ENCODE measurements around the gene TFDP2.
"Not testable (repeated sequence)": the region's sequence is repeated elsewhere in the genome, so short reads cannot be mapped to it uniquely, and the experiment has no call there.

The TFDP2 gene

DNA sequence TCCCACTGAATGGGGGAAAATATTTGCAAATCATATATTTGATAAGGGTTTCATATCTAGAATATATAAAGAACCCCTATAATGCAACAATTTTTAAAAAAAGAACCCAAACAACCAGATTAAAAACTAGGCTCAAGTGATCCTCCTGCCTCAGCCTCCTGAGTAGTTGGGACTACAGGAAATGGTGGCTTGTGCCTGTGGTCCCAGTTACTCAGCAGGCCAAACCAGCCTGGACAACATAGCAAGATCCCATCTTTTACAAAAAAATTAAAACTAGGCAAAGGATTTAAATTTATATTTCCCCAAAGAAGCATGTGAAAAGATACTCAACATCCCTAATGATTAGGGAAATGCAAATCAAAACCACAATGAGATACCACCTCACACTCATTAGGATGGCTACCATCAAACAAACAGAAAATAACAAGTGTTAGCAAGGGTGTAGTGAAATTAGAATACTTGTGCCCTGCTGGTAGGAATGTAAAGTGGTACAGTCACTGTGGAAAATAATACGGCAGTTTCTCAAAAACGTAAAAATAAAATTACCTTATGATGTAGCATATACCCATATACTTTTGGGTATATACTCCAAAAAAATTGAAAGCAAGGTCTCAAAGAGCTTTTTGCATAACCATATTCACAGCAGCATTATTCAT lies 19.7 kb downstream of the TFDP2 start:
- Histone ChIP-seq H3K4me3 (no peak overlapping the region), H3K27ac (no peak overlapping the region)

DNA sequence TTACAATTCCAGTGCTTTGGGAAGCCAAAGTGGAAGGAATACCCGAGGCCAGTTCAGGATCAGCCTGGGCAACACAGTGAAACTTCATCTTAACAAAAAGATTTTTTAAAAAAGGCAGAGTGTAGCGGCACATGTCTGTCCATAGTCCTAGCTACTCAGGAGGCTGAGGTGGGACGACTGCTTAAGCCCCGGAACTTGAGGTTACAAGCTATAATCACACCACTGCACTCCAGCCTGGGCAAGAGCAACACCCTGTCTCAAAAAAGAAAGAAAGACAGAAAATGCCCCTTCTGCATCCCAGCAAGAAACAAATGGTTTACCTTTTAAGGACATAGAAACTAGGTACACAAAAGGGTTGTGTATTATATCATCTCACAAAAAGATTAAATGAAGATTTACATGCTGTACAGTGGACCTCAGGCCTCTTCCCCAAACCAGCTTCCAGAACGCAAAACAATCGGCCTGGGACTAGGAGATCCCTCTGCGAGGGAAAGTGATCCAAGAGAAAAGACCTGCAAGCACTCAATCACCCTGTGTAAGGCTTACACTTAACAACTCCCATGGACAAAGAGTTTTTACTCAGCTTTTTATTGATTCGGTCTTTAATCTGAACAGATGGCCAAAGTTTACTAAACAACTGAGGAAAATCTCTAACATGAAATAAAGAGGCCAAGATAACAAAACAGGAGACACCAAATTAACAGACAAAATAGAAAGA lies 21.2 kb downstream of the TFDP2 start:
- no peak overlapping the region for H3K4me3 ChIP-seq
- peak overlapping the region in 1 of 21 experiments; percentile 5 for H3K27ac ChIP-seq

DNA sequence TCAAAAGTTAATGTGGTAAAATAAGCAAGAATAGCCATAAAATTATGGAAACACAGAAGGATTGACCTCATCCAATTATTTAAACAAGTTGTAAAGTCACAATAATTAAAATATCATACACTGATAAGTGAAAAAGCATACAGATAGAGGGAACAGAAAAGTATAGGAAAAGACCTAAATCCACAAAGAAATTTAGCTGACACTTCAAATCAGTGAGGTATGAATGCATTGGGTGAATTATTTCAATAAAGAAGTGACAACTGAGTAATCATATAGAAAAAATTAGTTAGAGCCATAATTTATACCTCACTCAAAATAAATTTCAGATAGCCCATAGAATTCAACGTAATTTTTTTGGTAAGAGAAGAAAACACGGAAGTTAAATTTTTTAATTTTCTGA lies 25.1 kb downstream of the TFDP2 start:
- Histone ChIP-seq H3K4me3 (no peak overlapping the region), H3K27ac (no peak overlapping the region)

DNA sequence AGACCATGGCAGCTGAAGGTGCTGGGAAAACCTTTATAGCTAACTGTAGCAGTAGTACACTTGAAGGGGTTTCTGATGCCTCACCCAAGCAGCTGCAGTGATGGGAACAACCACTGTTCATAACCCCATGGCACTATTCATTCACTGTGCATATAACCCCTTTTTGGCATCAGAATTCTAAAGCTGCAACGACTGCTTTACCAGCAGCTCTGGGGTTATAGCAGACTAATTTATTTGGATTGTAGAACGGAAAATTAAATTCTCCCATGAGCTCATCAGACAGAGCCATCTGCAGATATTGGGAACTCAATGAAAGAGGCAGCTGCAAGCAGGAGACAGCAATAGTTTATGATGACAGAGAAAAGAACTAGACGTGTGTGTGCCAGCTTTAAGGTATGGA lies 28.6 kb downstream of the TFDP2 start:
- H3K4me3 ChIP-seq: no peak overlapping the region
- H3K27ac ChIP-seq: no peak overlapping the region

DNA sequence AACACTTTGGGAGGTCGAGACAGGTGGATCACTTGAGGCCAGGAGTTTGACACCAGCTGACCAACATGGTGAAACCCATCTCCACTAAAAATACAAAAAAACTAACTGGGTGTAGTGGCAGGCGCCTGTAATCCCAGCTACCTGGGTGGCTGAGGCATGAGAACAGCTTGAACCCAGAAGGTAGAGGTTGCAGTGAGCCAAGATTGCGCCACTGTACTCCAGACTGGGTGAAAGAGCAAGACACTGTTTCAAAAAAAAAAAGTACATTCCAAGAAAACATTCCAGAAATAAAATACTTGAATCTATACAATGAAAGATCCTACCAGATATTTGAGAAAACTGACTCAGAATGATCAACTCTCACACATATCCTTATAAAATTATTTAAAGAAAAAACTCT lies 30.4 kb downstream of the TFDP2 start:
- Histone ChIP-seq H3K27ac (no peak overlapping the region), H3K4me3 (no peak overlapping the region)

DNA sequence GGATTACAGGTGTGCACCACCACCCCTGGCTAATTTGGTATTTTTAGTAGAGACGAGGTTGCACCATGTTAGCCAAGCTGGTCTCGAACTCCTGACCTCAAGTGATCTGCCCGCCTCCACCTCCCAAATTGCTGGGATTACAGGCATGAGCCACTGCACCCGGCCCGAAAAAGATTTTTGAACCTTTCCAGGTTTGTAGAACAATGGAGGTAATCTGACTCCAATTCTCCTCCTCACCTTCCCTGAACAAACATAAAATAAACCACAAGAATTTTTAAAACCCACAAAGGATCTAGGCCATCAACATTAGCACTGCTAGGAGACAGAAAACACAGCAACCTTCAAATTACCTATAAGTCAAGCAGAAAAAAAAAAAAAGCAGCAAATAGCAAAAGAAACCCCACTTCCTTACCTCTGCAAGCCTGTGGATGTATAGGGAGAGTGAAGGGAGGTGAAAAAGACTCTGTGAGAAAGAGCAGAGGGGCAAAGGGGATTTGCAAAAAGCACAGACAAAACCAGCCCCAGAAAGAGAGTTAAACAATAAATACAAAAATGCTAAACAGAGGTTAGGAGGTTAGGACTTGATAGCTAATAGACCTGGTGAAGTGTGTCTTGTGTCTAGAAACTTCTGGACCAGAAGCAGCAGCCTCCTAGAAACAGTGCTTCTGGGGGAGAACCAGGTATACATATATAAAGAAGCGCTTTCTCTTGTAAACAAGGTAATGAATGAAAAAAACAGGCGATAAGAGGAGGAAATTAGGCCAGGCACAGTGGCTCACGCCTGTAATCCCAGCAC lies 32.1 kb downstream of the TFDP2 start:
- Histone ChIP-seq H3K27ac (no peak overlapping the region), H3K4me3 (no peak overlapping the region)

DNA sequence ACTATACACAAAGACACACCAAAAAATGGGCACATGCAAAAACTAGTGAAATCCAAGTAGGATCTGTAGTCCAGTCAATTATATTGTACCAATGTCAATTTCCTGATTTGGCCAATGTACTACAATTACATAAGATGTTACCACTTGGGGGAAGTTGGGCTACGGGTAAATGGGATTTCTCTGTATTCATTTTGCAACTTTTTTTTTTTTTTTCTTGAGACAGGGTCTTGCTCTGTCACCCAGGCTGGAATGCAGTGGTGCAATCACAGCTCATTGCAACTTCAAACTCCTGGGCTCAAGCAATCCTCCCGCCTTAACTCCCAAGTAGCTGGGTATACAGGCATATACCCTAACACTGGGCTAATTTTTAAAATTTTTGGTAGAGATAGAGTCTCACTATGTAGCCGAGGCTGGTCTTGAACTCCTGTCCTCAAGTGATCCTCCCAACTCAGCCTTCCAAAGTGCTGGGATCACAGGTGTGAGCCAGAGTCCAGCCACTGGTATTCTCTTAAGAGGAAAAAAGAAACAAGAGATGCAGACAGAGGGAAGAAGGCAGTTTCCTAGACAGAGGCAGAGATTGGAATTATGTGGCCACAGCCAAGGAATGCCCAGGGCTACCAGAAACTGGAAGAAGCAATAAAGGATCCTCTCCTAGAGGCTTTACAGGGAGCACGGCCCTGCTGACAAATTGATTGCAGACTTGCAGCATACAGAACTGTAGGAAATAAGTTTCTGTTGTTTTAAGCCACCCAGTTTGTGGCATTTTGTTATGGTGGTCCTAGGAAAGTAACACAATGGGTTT lies 33.3 kb downstream of the TFDP2 start:
- Histone ChIP-seq H3K4me3 (no peak overlapping the region), H3K27ac (no peak overlapping the region)

DNA sequence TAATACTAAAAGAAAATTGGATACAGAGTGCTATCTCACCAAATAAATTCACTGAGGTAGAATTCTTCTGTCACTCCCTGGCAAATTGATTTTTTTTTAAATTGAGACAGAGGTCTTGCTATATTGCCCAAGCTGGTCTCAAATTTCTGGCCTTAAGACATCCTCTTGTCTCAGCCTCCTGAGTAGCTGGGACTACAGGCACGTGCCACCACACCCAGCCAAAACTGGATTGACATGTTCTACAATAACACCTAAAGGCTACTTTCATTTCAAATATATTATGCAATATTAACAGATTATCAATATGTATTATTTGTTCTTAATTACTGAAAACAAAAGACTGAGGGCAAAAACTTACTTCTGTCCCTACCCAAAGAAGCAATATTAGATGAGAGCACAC lies 36.7 kb downstream of the TFDP2 start:
- Histone ChIP-seq H3K4me3 (no peak overlapping the region), H3K27ac (no peak overlapping the region)

DNA sequence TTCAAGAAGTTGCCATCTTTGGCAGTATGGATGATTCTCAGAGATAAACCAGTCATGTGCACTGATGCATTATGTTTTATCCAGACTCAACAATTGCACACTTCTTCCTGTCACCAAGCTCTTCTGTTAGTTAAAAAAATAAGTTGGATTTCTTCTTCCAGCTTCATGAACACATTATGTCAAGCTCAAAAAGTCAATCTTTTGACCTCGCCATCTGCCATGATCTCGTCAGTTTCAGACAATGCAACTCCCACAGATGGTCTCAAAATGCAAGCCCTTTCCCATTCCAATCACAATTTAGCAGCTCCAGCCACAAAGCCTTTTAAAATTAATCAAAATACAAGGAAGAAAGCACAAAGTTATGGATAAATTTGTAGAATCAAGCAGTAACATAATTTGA lies 42.8 kb downstream of the TFDP2 start:
- Histone ChIP-seq H3K4me3 (no peak overlapping the region), H3K27ac (no peak overlapping the region)

DNA sequence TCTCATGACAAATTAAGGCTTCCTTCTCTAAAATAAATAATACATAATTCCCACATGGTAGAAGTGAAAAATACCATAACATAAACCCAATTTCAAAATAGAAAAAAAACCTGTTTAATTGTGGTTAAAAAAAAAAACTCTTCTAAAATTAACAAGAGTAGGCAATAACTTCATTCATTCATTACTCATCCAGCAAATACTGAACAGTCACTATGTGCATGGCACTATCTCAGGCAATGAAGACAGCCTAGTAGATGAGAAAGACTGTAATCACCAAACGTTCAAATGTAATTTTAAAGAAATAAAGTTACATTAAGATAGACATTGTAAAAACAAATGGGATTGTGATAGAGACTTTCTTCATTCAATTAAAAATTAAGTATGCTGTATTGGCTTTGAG lies 43.4 kb downstream of the TFDP2 start:
- Histone ChIP-seq H3K4me3 (no peak overlapping the region), H3K27ac (no peak overlapping the region)

DNA sequence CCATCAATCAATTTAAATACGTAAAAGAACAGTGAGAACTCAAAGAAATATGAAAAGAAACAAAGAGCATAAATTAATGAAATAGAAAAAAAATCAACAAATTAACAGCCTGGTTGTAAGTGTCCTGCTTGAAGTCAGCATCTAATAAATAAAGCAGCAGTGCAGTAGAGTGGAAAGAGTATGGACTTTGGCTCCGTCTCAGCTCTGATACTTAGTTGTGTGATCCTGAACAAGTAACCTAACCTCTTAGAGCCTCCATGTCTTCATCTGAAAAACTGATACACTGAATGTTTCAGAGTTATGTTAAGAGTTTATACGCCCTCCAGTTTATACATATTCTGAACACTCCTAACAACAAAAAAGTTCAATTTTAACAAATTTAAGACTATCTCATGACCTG lies 44.6 kb downstream of the TFDP2 start:
- Histone ChIP-seq H3K4me3 (no peak overlapping the region), H3K27ac (no peak overlapping the region)

DNA sequence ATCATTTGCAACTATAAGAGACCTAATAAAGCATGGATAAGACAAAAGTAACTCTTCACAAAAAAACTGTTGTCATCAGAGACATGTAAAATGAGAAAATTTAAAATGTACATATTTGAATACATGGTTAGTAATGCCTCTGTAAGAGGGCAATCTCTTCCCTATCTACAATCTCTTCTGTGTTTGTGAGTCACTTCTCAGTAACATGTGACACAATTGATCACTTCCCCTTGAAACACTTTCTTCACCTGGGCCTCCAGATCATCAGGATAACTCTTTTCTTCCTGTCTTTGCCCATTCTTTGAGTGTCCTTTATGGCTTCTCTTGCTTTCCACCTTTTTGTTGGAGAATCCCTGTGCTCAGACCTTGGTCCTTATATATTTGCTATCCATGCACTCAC lies 50.4 kb downstream of the TFDP2 start:
- H3K4me3 ChIP-seq: no peak overlapping the region
- H3K27ac ChIP-seq: no peak overlapping the region

DNA sequence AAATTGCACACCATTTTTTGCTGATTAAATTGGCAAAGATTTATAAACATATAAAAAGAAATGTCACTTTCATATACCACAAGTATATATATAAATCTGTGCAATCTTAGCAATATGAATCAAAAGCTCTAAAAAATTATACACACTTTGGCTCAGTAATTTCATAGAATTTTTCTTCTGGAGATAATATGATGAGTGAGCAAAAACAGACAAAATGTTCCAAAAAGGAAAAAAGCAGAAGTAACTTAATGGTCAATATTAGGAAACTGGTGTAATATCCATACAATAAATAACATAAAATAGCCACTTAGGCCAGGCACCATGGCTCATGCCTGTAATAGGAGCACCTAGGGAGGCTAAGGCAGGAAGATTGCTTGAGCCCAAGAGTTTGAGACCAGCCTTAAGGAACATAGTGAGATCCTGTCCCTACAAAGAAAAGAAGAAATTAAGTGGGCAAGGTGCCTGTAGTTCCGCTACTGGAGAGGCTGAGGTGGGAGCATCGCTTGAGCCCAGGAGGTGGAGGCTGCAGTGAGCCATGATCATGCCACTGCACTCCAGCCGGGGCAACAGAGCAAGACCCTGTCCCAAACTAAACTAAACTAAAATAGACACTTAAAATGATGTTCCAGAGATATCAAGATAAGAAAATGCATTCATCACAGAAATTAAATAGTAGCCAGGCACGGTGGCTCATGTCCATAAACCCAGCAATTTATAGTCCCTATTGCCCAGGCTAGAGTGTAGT lies 52.1 kb downstream of the TFDP2 start:
- Histone ChIP-seq H3K27ac (no peak overlapping the region), H3K4me3 (no peak overlapping the region)

DNA sequence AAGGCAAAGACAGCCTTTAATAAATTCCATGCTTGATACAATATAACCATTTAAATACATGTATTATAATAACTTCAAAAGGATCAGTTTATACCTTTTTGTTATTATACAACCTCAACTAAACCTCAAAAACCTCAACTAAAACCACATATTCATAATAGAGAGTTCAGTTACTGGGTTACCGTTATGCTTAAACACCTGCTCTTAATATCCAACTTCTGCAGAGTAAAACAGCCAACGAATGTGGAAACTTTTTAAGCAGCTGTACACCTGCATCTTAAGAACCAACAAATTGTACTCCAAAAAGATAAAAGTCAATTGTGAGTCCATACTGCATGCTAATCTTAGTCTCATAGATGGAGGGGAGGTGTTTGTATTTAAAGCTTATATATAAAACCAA lies 53.5 kb downstream of the TFDP2 start:
- Histone ChIP-seq H3K27ac (no peak overlapping the region), H3K4me3 (no peak overlapping the region)

DNA sequence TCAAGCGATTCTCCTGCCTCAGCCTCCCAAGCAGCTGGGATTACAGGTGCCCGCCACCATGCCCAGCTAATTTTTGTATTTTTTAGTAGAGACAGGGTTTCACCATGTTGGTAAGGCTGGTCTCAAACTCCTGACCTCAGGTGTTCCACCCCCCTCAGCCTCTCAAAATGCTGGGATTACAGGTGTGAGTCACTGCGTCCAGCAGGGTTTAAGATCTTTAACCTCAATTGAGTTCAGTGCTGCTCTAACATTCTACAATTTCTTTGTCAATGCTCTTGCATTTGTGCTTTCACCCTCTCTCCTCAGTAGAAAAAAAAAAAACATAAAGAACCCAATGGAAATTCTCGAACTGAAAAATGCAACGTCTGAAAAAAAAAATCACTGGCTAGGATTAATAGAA lies 60.4 kb downstream of the TFDP2 start:
- not testable (repeated sequence) for H3K27ac ChIP-seq, H3K4me3 ChIP-seq

DNA sequence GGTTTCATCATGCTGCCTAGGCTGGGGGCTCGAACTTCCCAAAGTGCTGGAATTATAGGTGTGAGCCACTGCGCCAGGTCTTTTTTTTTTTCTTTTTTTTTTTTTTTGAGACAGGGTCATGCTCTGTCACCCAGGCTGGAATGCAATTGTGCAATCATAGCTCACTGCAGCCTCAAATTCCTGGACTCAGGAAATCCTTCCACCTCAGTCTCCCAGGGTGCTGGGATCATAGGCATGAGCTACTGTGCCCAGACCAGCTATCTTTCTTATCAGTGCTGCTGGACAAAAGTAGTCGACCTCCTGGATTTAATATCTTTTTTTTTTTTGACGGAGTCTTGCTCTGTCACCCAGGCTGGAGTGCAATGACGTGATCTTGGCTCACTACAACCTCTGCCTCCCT lies 60.8 kb downstream of the TFDP2 start:
- no peak overlapping the region for H3K4me3 ChIP-seq
- no peak overlapping the region for H3K27ac ChIP-seq

DNA sequence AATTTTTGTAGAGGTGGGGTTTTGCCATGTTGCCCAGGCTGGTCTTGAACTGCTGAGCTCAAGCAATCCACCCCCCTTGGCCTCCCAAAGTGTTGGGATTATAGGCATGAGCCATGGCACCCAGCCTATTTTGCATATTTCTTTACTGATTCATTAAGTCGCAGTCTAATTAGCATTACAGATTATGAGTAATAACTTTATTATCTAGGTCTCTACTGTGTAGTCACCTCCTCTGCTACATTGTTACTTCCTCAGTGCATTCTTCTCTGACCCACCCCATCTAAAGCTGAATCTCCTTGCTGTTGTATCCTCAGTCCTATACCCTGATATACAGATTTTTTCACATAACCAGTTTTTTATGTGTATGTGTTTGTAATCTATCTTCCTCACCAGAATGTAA lies 61.7 kb downstream of the TFDP2 start:
- Histone ChIP-seq H3K27ac (no peak overlapping the region), H3K4me3 (no peak overlapping the region)

DNA sequence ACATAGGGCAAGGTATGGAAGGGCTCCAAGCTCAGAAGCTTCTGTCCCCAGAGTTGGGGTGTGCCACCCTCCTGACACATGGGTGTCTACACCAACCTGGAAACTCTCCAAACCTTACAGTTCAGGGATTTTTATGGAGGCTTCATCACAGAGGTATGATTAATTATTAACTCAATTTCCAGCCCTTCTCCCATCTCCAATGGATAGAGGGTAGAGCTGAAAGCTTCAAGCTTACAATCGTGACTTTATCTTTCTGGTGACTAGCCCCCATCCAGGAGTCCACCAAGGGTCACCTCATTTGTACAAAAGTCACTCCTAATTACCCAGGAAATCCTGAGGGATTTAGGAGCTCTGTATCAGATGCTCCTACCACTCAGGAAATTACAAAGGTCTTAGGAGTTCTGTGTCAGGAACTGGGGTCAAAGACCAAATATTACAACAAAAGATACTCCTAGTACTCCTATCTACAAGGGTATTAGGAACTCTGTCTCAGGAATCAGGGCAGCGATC lies 62.7 kb downstream of the TFDP2 start:
- Histone ChIP-seq H3K27ac (no peak overlapping the region), H3K4me3 (no peak overlapping the region)

DNA sequence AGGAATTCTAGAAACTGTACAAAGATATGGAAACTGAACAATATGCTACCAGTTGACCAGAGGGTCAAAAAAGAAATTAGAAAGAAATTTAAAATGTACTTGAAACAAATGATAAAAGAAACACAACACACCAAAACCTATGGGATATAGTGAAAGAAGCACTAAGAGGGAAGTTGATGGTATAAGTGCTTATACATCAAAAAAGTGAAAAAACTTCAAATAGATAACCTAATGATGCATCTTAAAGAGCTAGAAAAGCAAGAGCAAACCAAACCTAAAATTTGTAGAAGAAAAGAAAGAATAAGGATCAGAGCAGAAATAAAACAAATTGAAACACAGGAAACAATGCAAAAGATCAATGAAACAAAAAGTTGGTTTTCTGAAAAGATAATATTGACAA lies 68.2 kb downstream of the TFDP2 start:
- Histone ChIP-seq H3K4me3 (no peak overlapping the region), H3K27ac (no peak overlapping the region)
